ENCODE measurements around the gene PHPT1.
"Not testable (repeated sequence)": the region's sequence is repeated elsewhere in the genome, so short reads cannot be mapped to it uniquely, and the experiment has no call there.

The PHPT1 gene

DNA sequence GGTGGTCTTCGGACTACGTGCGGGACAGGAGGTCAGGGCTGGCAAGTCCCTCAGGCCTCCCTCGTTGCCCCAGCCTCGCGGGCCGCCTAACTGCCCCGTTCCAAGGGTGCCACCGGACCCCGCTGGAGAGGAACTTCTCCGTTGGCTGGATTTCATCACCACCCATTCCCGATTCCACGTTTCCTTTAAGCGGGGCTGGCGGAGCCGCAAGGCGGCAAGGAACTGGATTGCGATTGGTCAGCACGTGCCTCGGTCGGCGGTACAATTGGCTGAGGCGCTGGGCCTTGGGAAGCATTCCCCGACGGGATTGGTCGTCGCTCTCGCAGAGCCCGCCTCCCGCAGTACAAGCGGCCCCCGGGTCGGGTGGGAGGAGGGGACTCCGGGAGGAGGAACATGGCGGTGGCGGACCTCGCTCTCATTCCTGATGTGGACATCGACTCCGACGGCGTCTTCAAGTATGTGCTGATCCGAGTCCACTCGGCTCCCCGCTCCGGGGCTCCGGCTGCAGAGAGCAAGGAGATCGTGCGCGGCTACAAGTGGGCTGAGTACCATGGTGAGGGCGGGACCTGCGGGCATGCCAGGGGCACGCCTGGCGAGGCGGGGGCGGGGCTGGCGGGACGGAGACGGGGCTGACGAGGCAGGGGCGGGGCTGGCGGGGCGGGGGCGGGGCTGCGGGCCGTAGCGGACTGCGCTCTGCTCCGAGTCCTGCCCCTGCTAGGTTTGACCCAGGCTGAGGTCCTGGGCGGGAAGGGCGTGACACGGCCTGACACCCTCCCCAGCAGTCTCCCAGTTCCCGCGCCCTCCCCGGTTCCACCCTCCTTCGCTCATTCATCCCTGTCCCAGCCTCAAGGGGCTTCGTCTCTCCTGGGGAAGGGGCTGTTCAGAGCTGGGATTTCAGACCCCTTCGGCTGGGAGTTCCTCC lies at the start of gene PHPT1:
Gene PHPT1 (plus strand): TSS at position 372 of the 922 bp plus-strand sequence. CDS start 22 bp downstream, at position 394.
- DNase-seq = peak; percentile 94

DNA sequence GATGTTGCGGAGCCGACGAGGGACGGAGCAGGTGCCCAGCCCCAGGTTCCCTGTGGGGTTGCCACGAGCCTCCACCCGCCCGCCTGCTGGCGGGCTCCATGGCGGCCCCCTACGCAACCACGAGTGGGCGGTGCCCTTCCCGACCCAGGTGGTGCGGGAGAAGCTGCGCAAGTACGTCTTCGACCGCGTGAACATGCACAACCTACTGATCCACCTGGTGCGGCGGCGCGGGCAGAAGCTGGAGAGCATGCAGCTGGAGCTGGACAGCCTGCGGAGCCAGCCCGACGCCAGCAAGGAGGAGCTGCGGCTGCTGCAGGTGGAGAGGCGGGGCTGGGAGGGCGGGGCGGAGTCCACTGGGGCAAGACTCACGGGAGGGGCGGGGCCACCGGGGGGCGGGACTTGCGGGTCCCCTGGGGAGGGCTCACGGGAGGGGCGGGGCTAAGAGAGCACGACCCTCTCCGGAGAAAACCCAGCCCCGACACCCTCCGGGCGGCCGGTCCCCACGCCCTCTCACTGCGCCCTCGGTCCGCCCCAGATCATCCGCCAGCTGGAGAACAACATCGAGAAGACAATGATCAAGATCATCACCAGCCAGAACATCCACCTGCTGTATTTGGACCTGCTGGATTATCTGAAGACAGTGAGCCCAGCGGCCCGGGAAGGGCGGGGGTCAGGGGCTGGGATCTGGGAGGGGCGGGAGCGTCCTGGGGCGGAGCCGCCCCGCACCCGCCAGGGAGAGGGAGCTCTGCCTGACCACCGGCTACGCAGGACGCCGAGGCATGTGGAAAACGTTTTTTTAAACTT lies 49.2 kb upstream of the PHPT1 start:
- peak; percentile 80 for DNase-seq

DNA sequence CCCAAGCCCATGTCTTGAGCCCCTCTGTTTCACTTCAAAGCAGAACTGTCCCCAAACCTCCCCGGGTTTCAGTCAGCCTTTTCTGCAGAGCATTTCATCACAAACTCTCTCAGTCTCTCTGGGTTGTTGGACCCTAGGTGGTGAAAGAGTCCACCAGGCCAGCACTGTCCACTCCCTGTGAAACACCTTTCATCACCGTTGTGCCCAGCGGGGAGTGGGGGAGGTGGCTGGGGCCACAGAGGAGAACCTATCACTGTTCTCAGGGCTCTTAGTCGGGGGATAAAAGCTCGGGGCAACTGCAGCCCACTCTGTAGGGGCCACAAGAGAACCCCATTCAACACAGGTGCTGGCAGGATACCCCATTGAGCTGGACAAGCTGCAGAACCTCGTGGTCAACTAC lies 46.9 kb upstream of the PHPT1 start:
- no peak for DNase-seq

DNA sequence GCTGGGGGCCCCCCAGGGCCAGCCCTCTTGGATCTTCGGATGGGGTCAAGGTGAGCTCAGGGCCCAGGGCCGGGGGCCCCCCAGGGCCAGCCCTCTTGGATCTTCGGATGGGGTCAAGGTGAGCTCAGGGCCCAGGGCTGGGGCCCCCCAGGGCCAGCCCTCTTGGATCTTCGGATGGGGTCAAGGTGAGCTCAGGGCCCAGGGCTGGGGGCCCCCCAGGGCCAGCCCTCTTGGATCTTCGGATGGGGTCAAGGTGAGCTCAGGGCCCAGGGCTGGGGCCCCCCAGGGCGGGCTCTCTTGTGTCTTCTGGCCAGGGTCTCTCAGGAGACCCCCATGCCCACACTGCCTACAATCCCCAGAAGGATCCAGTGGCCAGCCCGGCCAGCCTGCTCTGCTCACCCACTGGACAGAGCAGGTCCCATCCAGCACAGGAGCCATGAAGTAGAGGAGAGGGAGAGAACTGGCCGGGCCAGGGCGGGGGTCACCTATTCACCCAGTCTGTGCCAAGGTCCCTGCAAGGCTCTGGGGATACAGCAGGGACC lies 46.1 kb upstream of the PHPT1 start:
- DNase-seq = not testable (repeated sequence)

DNA sequence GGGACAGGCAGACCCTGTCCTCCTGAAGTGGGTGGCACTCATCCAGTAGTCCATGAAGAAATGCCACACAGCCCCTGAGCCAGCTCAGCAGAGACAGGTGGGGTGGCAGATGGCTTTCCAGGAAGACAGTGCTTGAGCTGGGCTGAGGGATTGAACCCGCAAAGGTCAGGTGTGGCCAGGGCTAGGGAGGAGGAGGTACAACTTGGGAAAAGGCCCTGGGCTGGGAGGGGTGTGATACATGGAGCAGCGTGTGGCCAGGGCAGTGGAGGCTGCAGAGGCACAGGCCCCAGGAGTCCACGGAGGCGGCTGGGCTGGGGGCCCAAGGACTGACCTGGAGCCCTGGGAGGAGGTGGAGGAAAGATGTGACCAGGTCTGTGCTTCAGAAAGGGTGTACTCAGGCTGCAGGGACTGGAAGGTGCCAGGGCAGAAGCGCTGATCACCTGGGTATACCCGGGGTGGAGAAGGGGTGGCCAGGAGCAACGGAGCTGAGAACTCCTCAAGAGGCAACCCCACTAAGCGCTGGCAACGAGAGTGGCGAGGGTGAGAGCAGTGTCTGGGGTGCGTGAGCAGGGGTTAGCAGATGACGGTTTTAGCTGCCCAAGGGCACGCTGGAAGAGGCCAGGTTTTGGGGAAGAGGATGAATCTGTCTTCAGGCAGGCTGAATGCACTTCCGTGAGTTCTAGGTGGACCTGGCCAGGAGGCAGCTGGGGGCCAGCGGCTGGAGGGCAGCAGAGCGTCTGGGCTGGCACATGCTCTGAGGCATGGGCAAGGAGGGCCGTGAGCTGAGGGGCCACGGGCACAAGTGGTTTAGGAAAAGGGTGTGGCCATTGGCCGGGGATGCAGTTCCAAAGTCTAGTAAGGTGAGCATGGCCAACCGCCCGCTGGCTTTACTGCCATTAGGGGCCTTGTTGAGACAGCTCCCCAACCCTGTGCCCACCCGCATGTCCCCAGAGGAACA lies 45.4 kb upstream of the PHPT1 start:
- DNase-seq = no peak

DNA sequence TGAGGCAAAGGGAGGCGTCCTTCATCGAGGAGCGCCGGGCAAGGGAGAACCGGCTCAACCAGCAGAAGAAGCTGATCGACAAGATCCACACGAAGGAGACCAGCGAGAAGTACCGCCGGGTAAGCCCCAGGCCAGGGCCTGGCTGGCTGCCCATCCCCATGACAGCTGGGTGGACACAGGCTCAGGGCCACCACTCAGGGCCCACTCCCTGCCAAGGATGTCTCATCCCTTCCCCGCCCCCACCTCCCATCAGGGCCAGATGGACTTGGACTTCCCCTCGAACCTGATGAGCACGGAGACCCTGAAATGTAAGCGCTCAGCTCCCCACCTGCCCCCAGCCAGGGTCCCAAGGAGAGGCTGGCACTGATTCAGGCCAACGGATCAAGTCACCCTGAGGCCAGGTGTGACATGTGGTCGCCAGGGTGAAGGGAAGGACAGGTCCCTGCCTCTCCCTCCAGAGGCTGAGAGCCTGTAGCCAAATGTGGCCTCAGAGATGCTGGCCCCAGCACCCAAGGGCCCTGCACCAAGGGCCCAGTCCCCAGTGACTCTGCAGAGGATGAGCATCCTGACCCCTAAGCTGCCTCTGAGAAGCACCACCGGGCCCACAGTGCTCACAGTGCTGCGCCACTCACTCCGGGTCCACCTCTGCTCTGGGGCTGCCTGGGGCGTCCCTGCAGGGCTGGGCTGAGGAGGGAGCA lies 44.6 kb upstream of the PHPT1 start:
- DNase-seq = no peak

DNA sequence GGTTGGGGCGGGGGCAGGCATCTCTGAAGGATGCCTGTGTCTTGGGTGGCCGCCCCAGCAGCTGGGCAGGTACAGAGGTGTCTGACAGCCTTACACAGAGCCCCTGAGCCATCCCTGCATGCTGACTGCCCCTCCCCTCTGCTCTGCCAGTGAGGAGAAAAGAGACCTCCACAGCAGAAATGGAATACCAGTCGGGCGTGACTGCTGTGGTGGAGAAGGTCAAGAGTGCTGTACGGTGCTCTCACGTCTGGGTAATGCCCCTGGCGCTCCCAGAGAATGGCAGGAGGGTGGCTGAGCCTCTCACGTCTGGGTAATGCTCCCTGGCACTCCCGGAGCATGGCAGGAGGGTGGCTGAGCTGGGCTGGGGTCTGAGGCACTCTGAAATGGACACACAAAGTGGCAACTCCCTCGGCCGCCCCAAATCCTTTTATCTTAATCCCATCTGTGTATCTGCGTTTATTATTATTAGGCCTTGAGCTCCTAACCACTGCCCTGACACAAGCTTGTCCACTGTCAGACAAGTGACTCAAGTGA lies 43.9 kb upstream of the PHPT1 start:
- DNase-seq = no peak

DNA sequence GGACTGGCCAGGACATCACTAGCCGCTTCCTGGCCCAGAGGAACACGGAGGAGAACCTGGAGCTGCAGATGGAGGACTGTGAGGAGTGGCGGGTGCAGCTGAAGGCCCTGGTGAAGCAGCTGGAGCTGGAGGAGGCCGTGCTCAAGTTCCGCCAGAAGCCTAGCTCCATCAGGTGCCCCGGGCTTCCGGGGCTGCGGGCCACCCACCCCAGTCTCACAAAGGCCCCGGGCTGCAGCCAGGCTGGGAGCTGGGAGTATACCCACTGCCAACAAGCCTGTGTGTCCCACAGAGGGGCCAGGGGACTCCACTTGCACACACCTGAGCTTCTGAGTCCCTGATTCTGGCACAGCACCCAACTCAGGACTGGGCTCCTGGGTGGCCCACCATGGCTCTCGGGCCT lies 43.1 kb upstream of the PHPT1 start:
- DNase-seq = no peak

DNA sequence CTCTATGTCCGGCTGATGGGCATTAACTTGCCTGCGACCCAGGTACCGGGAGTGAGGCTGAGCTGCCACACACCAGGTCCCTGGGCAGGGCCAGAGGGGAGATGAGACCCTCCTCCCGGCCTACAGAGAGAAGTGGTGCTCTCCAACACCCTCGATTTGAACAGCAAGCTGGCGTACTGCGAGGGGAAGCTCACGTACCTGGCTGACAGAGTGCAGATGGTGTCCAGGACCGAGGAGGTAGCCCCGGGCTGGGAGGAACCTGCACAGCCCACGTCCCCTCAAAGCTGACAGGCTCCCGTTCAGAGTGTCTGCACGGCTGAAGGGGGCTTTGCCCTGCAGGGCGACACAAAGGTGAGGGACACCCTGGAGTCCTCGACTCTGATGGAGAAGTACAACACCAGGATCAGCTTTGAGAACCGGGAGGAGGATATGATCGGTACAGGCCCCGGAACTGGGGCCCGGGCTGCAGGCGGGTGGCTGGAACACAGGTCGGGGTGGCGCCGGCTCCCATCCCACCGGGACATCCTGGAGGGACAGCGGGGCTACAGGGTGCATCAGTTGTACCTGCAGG lies 42.5 kb upstream of the PHPT1 start:
- DNase-seq = no peak

DNA sequence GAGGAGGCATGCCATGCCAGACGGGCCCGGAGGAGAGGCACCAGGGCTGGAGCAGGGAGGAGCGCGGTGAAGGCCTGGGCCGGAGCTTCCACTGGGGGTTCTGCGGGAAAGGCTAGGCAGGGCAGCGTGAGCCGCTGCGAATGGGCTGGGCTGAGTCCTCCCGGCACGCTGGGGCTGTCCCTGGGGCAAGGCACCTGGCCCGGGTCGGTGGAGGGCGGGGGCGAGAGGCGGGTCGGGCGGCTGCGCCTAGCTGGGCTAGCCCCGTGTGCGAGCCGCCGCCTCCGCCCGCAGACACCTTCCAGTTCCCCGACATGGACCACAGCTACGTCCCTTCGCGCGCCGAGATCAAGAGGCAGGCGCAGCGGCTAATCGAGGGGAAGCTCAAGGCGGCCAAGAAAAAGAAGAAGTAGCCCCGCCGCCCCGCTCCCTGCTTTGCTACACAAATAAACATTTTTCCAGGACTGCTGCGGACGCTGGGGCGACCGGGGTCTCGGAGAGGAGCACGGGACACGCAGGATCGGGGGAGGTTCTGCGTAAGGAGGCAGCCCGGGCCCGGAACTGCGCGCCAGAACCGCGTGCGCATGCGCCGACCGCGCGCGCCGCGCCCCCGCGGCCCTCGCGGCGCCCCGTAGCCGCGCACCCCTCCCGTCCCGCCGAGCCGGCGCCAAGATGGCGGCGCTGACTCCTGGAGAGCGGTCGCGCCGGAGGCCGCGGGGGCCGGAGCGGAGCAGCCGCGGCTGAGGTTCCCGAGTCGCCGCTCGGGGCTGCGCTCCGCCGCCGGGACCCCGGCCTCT lies 41.7 kb upstream of the PHPT1 start, which contains the start of gene RABL6:
Gene RABL6 (plus strand): TSS at position 668 of the 794 bp plus-strand sequence. CDS start 249 bp downstream, outside the sequence.
- peak; percentile 74 for DNase-seq

DNA sequence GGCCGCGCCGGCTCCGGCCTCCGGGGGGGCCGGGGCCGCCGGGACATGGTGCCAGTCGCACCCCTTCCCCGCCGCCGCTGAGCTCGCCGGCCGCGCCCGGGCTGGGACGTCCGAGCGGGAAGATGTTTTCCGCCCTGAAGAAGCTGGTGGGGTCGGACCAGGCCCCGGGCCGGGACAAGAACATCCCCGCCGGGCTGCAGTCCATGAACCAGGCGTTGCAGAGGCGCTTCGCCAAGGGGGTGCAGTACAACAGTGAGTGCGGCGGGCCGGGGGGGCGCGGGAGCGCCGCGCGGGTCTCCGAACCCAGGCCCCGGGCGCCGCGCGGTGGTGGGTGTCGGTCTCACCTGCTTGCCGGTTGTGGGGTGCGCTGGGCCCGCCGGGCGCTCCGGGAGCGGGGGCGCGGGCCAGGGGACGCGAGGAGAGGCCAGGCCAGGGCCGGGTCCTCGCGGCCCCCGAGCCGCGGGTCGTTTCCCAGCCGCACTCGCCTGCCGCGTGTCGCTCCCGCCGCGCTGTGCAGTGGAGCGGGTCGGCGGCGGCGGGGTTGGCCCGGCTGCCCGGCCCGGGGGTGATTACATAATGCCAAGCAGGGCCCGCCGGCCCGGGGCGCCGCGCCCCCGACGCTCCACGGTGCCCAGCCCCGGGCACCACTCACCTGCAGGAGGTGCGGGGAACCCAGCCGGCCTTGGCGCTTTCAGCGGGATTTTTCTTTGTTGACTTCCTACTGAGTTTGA lies 41.0 kb upstream of the PHPT1 start:
- peak; percentile 45 for DNase-seq

DNA sequence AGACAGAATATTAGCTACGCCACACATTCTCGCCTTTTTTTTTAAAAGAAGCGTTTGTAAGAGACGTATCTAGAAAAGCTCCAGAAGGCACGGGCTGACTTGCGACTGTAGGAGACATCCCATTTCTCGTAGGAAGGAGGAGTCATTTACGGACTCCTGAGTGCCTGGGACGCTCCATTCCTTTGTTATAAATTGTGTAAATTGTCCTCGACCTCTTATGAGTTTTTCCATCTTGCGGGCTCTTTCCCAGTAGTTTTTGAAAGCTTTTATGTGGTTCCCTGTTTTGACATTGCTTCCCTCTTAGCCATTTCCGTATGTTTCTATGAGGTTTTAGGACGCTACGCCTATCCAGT lies 40.4 kb upstream of the PHPT1 start:
- no peak for DNase-seq

DNA sequence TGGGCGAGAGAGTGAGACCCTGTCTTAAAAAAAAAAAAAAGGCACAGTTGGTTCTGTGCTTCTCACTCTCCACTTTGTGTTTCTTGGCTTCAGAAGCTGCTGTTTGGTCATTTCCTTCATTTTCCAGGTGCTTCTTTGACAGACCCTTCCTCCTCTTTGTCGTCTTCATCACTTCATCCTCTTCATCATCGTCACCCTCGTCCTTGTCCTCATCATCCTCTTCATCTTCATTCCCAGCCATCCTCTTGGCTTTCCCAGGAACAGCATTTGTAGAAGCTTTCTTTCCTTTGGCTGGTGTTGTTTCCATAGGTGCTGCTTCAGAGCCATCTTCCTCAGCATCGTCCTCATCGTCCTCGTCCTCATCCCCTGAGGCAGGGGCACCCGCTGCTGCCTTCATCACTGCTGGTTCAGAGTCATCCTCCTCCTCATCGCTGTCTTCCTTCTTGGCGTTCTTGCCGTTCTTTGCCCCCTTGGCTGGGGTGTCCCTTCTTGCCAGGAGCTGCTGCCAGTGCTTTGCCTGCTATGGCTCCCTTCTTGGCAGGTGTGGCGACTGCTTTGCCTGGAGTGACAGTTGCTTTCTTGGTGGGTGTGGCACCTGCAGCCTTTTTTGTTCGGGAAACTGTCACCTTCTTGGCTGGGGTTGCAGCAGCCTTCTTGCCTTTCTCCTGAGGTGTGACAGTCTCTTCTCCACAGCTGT lies 34.3 kb upstream of the PHPT1 start:
- no peak for DNase-seq

DNA sequence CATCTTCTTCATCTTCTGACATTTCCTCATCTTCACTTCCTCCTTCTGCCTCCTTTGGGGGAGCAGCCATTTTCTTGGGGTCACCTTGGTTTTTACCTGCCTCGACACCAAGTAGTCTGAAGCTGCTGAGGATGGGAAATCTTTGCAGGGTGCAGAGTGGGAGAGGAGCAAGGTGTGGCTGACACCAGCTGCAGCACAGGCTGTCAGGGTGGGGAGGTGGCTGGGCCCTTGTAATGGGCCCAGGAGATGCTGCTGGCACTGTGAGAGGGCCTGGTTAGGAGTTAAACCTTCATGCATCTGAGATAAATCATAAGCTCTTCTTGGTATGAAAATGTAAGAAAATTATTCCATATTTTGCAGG lies 33.8 kb upstream of the PHPT1 start:
- DNase-seq = no peak

DNA sequence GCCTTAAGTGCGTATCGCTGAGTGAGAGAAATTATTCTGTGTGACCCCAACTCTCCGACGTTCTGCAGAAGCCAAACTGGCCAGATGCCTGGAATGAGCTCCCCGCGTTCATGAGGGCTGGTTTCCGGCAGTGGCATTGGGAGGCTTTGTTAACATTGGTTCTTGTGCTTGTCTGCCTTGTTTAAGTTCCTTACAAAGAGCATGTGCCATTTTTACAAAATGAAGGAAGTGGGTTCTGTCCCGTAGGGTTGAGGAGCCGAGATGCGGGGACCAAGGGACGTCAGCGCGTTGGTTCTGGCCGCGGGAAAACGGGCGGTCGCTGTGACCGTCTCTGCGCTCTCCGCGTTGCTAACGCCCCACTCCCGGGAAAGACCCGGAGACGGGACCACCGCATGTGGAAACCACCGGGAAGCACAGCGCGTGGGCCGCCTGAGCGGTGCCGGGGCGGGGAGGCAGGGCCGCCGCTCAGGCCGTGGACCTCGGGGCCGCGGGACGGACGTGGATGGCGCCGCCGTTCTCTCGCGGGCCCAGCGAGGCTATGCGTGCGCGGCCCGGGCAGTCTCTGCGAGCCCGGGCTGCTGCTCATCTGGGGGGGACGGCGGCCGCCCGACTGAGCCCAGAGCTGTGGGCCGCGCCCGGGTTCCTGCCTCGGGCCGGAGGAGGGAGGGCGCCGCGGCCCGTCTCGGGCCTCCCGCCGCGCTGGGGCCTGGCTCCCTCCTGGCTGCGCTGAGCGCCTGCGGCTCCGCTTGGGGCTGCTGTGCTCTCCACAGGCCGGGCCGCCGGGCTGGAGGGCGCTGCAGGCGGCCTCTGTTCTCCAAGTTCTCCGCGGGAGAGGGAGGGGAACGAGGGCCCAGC lies 28.0 kb upstream of the PHPT1 start:
- no peak for DNase-seq

DNA sequence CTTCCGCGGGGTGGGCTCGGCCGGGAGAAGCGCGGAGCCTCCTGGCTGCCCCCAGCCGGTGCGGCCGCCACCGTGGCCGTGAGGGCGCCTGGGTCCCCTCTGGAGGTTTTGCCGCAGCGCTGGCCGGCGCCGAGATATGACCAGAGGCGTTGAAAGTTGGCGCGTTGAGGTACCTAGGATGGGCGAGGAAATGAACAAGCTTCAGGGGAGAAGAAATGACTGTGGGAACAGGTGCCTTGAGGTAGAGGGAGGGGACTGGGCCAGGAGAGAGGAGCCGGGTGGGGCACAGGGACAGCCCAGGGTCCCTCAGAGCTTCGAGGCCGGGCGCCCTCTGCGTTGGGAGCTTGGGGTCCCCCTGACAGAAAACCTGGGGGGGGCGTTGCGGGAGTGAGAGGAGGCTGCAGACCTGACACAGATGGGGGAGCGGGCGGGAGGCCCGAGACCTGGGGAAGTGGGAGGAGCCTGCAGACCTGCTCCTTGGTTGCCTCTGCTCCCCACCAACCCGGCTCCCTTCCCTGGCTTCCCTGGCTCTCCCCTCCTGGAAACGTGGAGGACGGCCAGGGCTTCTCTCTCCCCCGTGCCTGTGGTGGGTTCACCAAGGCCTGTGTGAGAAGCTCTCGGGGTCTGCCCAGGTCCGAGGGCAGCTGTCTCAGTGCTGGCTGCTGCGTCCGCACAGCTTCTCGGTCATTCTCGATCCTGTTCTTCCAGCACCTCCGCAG lies 27.2 kb upstream of the PHPT1 start:
- DNase-seq = no peak
